ENCODE measurements around the gene OBP2A. TPM values are rescaled to one million over a fixed set of nuclear protein-coding genes. Genes with fewer than 3 reads are reported as not detected.
"Not testable (repeated sequence)": the region's sequence is repeated elsewhere in the genome, so short reads cannot be mapped to it uniquely, and the experiment has no call there.

Gene OBP2A, protein sequence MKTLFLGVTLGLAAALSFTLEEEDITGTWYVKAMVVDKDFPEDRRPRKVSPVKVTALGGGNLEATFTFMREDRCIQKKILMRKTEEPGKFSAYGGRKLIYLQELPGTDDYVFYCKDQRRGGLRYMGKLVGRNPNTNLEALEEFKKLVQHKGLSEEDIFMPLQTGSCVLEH
- total RNA-seq (not detected), polyA plus RNA-seq (not detected)

DNA sequence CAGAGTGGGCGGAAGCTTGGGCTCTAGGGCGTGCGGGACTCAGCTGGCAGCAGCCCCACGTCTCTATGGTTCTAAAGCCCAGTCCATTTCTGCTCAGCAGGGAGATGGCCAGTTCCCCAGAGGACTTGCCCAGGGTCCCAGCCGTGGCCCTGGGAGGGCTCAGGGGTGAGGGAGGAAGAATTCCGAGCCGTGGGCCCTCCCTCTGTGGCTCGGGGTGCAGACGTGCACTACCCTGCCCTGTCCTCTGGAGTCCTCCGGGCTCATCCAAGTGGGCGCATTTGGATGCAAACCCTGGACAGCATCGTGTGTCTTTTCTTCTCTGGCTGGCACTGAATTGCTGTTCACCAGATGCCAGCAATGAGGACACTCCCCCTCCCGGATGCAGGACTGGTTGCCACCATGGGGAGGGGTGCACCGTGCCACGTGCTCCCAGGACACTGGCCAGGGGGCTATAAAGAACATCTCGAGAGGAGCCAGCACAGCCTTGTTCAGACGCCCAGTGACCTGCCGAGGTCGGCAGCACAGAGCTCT lies at the start of gene OBP2A:
OBP2A (plus strand) TSS at position 481 of the 531 bp plus-strand sequence. CDS start 55 bp downstream, outside the sequence.
- Mint-ChIP-seq H3K4me3 (peak within 1 kb of the TSS in 1 of 4 donors; percentile 52), H3K27me3 (peaks cover 17% of the 10 kb centered on the region)
- not testable (repeated sequence) for ATAC-seq (ENCODE audit: low read depth in 2 of 2); H3K4me1 Mint-ChIP-seq; H3K36me3 Mint-ChIP-seq; DNase-seq; H3K27me3 ChIP-seq (ENCODE audit: control insufficient read depth, insufficient read depth, low read length); H3K4me1 ChIP-seq (ENCODE audit: control insufficient read depth, insufficient read depth, low read length, poor library complexity, severe bottlenecking); H3K9me3 ChIP-seq (ENCODE audit: control insufficient read depth in 2 of 2, low read length in 2 of 2); H3K36me3 ChIP-seq (ENCODE audit: control insufficient read depth, insufficient read depth, low read length); H3K27ac Mint-ChIP-seq; H3K27ac ChIP-seq (ENCODE audit: insufficient read depth, low read length, poor library complexity, severe bottlenecking); H3K4me3 ChIP-seq (ENCODE audit: low read depth, low read length); H3K9me3 Mint-ChIP-seq

DNA sequence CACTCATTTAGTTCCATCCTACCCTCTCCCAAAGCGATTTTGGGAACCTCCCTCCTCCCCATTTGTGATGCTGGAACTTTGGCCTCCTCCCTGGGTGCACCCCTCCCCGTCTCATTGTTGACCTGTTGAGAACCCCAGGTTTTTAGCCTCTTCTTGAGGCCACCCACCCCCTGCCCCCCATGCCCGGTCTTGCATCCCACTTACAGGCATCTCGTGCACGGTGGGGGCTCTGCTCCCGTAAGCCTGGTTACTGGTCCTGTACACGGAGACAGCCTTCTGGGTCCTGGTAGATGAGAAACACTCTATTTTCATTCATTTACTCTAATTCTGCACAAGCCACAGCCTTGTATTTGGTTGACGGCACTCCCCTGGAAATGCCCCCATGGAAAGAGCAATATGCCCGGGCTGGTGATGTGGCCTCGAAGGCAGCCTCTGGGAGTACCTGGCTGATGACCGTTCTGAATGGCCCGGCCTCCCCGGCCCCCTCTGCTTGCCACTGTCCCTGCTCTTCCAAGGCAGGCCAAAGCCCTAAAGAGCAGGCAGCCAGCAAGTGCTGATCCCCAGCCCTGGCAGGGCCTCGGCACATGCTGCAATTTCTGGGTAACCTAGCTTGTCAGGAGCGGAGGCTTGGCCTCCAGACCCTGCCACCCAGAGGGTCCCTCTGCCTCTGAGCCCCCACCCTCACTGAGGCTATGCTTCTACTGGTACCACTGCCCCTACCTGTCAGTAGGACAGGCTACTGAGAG lies 47.4 kb upstream of the OBP2A start:
- Mint-ChIP-seq H3K27ac (peak overlapping the region in 1 of 3 donors; percentile 74), H3K4me3 (peak overlapping the region; percentile 85 to 89 (median 88)), H3K9me3 (no peaks in the 10 kb centered on the region), H3K36me3 (peaks cover 5% of the 10 kb centered on the region), H3K4me1 (peaks cover 0 to 24% (median 8%) of the 10 kb centered on the region in 4 donors), H3K27me3 (peaks cover 11% of the 10 kb centered on the region)
- Histone ChIP-seq H3K4me1 (ENCODE audit: control insufficient read depth, insufficient read depth, low read length, poor library complexity, severe bottlenecking) (peaks cover 28% of the 10 kb centered on the region), H3K36me3 (ENCODE audit: control insufficient read depth, insufficient read depth, low read length) (peaks cover 9% of the 10 kb centered on the region), H3K27ac (ENCODE audit: insufficient read depth, low read length, poor library complexity, severe bottlenecking) (no peak overlapping the region), H3K9me3 (ENCODE audit: control insufficient read depth in 2 of 2, low read length in 2 of 2) (no peaks in the 10 kb centered on the region), H3K27me3 (ENCODE audit: control insufficient read depth, insufficient read depth, low read length) (no peaks in the 10 kb centered on the region), H3K4me3 (ENCODE audit: low read depth, low read length) (no peak overlapping the region)
- no peak for DNase-seq
- no peak for ATAC-seq (ENCODE audit: low read depth in 2 of 2)

DNA sequence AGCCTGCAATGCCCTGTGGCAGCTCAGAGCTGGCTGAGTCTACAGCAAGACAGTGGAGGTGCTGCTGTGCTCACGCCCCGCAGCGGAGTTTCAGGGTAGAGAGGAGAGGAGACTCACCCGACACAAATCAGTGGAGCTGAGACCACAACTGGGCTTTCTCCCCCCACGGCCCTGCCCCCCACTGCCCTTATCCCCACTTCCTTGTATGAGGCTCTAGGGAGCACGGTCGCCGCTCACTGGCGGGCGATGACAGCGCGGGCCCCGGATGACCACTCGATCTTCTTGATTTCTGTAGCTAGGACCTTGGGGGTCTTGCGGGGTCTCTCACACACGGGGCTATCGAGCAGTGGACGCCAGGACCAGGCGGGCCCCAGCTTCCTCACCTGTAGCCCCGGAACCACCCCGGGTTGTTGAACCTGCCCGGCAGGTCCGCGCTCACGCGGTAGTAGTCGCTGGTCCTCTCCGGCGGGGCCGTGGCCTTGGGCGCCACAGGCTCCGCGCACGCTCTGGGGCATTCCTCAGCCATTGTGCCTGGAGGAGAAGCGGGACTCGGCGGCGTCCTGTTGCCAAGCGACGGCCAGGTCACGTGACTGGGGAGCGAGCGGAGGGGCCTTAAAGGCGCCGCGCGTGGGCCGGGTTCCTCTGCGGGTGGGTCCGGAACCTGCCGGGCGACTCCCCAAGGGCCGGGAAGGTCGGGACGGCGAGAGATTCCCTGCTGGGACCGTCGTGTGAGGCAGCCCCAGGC lies 46.4 kb upstream of the OBP2A start:
- ATAC-seq (ENCODE audit: low read depth in 2 of 2) (peak; percentile 34 to 48), DNase-seq (peak; percentile 82 to 88 (median 82))
- H3K27ac Mint-ChIP-seq = peak overlapping the region; percentile 5 to 74 (median 65)
- H3K4me1 ChIP-seq (ENCODE audit: control insufficient read depth, insufficient read depth, low read length, poor library complexity, severe bottlenecking) = peaks cover 28% of the 10 kb centered on the region
- no peak overlapping the region for H3K4me3 ChIP-seq (ENCODE audit: low read depth, low read length)
- H3K27me3 ChIP-seq (ENCODE audit: control insufficient read depth, insufficient read depth, low read length) = no peaks in the 10 kb centered on the region
- H3K4me1 Mint-ChIP-seq = peaks cover 0 to 29% (median 11%) of the 10 kb centered on the region in 4 donors
- H3K36me3 ChIP-seq (ENCODE audit: control insufficient read depth, insufficient read depth, low read length) = peaks cover 19% of the 10 kb centered on the region
- peaks cover 11% of the 10 kb centered on the region for H3K27me3 Mint-ChIP-seq
- no peaks in the 10 kb centered on the region for H3K9me3 Mint-ChIP-seq
- H3K4me3 Mint-ChIP-seq = peak overlapping the region; percentile 85 to 89 (median 88)
- peaks cover 10% of the 10 kb centered on the region for H3K36me3 Mint-ChIP-seq
- H3K9me3 ChIP-seq (ENCODE audit: control insufficient read depth in 2 of 2, low read length in 2 of 2) = no peaks in the 10 kb centered on the region
- H3K27ac ChIP-seq (ENCODE audit: insufficient read depth, low read length, poor library complexity, severe bottlenecking) = peak overlapping the region; percentile 47

DNA sequence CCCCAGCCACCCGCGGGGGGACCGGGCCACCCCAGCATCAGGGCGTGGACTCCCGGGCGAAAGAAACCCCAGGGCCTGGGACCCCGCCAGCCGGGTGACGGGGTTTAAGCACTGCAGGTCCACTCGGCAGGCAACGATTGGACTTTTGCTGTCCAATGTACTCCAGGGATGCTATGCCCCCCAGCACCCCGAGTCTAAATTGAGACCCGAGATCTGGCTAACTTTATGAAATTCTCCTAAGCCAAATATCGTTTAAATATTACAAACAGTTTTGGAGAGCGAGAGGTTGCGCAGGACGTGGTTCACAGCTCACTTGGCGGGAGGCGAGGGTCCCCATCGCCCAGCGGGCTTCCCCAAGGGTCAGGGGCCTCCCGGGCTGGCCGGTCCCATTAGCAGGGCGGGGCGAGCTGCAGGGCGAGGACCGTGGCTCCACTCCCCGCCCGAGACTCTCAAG lies 45.8 kb upstream of the OBP2A start:
- Histone ChIP-seq H3K4me1 (ENCODE audit: control insufficient read depth, insufficient read depth, low read length, poor library complexity, severe bottlenecking) (peaks cover 28% of the 10 kb centered on the region), H3K27me3 (ENCODE audit: control insufficient read depth, insufficient read depth, low read length) (no peaks in the 10 kb centered on the region), H3K4me3 (ENCODE audit: low read depth, low read length) (peak overlapping the region; percentile 81), H3K27ac (ENCODE audit: insufficient read depth, low read length, poor library complexity, severe bottlenecking) (peak overlapping the region; percentile 47), H3K9me3 (ENCODE audit: control insufficient read depth in 2 of 2, low read length in 2 of 2) (no peaks in the 10 kb centered on the region), H3K36me3 (ENCODE audit: control insufficient read depth, insufficient read depth, low read length) (peaks cover 23% of the 10 kb centered on the region)
- Mint-ChIP-seq H3K9me3 (no peaks in the 10 kb centered on the region), H3K36me3 (peaks cover 13% of the 10 kb centered on the region), H3K27me3 (peaks cover 9% of the 10 kb centered on the region), H3K4me1 (peaks cover 0 to 32% (median 13%) of the 10 kb centered on the region in 4 donors), H3K27ac (peak overlapping the region in 2 of 3 donors; percentile 32 to 71), H3K4me3 (peak overlapping the region; percentile 88 to 98 (median 90))
- peak; percentile 3 to 9 for ATAC-seq (ENCODE audit: low read depth in 2 of 2)
- DNase-seq = no peak

DNA sequence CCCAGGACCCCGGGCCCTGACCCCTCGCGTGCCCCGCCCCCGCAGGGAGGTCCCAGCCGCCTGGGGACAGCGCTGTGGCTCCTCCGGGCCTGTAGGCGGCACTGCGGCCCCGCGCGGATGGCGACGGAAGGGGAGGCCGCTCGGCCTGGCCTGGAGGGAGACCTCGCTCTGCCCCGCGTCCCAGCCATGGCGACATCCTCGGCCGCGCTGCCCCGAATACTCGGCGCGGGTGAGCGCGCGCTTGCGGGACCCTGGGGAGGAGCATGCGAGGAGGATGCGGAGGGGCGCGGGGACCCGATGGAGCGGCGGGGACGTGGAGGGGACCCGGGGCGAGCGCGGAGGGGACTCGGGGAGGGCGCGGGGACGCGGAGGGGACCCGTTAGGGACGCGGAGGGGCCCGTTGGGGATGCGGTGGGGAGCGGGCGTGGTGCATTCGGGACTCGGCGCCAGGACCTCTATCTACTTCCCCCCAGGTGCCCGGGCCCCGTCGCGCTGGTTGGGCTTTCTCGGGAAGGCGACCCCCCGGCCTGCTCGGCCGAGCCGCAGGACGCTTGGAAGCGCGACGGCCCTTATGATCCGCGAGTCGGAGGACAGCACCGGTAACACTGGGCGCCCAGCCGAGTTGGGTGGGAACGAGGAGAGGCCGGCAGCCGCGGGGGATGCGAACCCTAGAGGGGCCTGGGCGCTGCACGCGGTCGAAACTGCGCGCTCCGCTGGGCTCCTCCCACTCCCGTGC lies 45.2 kb upstream of the OBP2A start, which contains the start of gene MRPS2:
MRPS2 (plus strand) TSS at position 158 of the 736 bp plus-strand sequence; CDS start at position 187, 29 bp downstream.
- peaks cover 0 to 32% (median 13%) of the 10 kb centered on the region in 4 donors for H3K4me1 Mint-ChIP-seq
- peak; percentile 73 to 89 (median 82) for DNase-seq
- Histone ChIP-seq H3K4me1 (ENCODE audit: control insufficient read depth, insufficient read depth, low read length, poor library complexity, severe bottlenecking) (peaks cover 28% of the 10 kb centered on the region), H3K27ac (ENCODE audit: insufficient read depth, low read length, poor library complexity, severe bottlenecking) (peak within 1 kb of the TSS; percentile 47), H3K36me3 (ENCODE audit: control insufficient read depth, insufficient read depth, low read length) (peaks cover 23% of the 10 kb centered on the region), H3K9me3 (ENCODE audit: control insufficient read depth in 2 of 2, low read length in 2 of 2) (no peaks in the 10 kb centered on the region), H3K4me3 (ENCODE audit: low read depth, low read length) (peak within 1 kb of the TSS; percentile 81), H3K27me3 (ENCODE audit: control insufficient read depth, insufficient read depth, low read length) (no peaks in the 10 kb centered on the region)
- peak within 1 kb of the TSS; percentile 69 to 89 (median 84) for H3K27ac Mint-ChIP-seq
- peak; percentile 95 to 96 for ATAC-seq (ENCODE audit: low read depth in 2 of 2)
- H3K9me3 Mint-ChIP-seq = no peaks in the 10 kb centered on the region
- H3K36me3 Mint-ChIP-seq = peaks cover 13% of the 10 kb centered on the region
- peaks cover 5% of the 10 kb centered on the region for H3K27me3 Mint-ChIP-seq
- H3K4me3 Mint-ChIP-seq = peak within 1 kb of the TSS; percentile 88 to 98 (median 90)

DNA sequence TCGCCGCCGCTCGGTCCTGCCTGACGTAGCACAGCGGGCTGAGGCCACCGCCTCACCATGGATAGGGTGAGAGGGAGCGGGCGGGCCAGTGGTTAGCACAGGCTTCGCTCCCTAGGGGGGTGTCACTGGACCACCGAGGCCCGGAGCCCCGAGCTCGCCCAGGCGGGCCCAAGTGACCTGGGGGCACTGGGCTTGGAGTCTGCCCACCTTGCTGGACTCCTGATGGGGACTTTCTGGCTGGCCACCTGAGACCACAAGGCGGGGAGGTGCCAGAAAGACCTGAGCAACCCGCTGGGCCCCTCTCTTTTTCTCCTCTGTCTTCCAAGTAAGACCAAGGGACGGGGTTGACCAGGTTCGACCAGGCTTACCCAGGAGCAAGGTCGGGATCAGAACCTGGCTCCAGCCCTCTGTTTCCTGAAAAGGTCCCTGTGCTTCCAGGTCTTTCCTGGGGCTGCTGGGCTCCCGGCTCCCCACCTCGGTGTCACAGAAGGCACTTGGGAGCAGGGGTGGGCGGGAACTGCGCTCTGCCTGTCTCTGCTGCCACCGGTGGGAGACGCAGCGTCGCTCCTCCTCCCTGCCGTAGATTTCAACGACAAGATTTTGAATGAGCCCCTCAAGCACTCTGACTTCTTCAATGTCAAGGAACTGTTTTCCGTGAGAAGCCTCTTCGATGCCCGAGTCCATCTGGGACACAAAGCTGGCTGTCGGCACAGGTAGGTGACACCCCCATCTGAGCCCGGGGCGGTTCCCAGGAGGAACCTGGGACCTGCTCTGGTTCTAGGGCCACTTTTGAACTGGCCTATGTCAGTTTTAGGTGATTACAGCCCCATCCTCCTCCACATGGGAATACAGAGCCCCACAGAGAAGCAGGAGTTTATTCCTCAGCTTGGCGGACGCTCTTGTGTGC lies 44.4 kb upstream of the OBP2A start:
- H3K4me3 ChIP-seq (ENCODE audit: low read depth, low read length) = peak overlapping the region; percentile 19
- Mint-ChIP-seq H3K36me3 (peaks cover 13% of the 10 kb centered on the region), H3K4me1 (peaks cover 0 to 32% (median 13%) of the 10 kb centered on the region in 4 donors), H3K27me3 (peaks cover 5% of the 10 kb centered on the region), H3K27ac (peak overlapping the region in 2 of 3 donors; percentile 32 to 89), H3K9me3 (no peaks in the 10 kb centered on the region), H3K4me3 (peak overlapping the region; percentile 84 to 92 (median 88))
- no peaks in the 10 kb centered on the region for H3K9me3 ChIP-seq (ENCODE audit: control insufficient read depth in 2 of 2, low read length in 2 of 2)
- peaks cover 28% of the 10 kb centered on the region for H3K4me1 ChIP-seq (ENCODE audit: control insufficient read depth, insufficient read depth, low read length, poor library complexity, severe bottlenecking)
- DNase-seq (peak in 1 of 3 donors; percentile 71), ATAC-seq (ENCODE audit: low read depth in 2 of 2) (no peak)
- no peaks in the 10 kb centered on the region for H3K27me3 ChIP-seq (ENCODE audit: control insufficient read depth, insufficient read depth, low read length)
- peak overlapping the region; percentile 47 for H3K27ac ChIP-seq (ENCODE audit: insufficient read depth, low read length, poor library complexity, severe bottlenecking)
- peaks cover 23% of the 10 kb centered on the region for H3K36me3 ChIP-seq (ENCODE audit: control insufficient read depth, insufficient read depth, low read length)
